SK-N-SH (cell line): ENCODE results near the gene NEURL3.

Experiments used
- CHD2 ChIP-seq: fragments of 150-350 bp; IDR thresholded peaks from 2 replicates; pipeline ENCODE4 v1.6.1; 2018; ENCODE audit warnings: low read length; ENCODE audit not compliant: partially characterized antibody
- EZH2phosphoT487 ChIP-seq: fragments of 200-600 bp; sonication (generic); IDR thresholded peaks from 2 replicates; pipeline ENCODE4 v1.6.1; 2017; ENCODE audit warnings: low read depth, mixed run types, mild to moderate bottlenecking, antibody characterized with exemption, moderate library complexity, borderline replicate concordance
- GABPA ChIP-seq: IDR thresholded peaks from 2 replicates; pipeline ENCODE4 v1.4.0; 2012; ENCODE audit warnings: low read depth, mild to moderate bottlenecking
- GATA2 ChIP-seq: sonication (generic); formaldehyde crosslinking; IDR thresholded peaks from 2 replicates; pipeline ENCODE4 v1.5.0; 2020; ENCODE audit warnings: mild to moderate bottlenecking, missing genetic modification reagents
- MAX ChIP-seq: IDR thresholded peaks from 2 replicates; pipeline ENCODE4 v1.4.0; 2012; ENCODE audit warnings: low read depth
- POLR2AphosphoS5 ChIP-seq: IDR thresholded peaks from 2 replicates; pipeline ENCODE4 v1.6.1; 2012; ENCODE audit warnings: low read depth, low read length
- RAD21 ChIP-seq: IDR thresholded peaks from 2 replicates; pipeline ENCODE4 v1.6.1; 2012; ENCODE audit warnings: mild to moderate bottlenecking, low read length
- RCOR1 ChIP-seq: fragments of 150-350 bp; IDR thresholded peaks from 2 replicates; pipeline ENCODE4 v1.6.1; 2017; ENCODE audit warnings: antibody characterized with exemption, low read length
- REST ChIP-seq: IDR thresholded peaks from 2 replicates; pipeline ENCODE4 v1.6.1; 2012; ENCODE audit warnings: mild to moderate bottlenecking, low read depth, low read length, moderate library complexity
- TAF1 ChIP-seq: IDR thresholded peaks from 2 replicates; pipeline ENCODE4 v1.6.1; 2012; ENCODE audit warnings: low read depth, mild to moderate bottlenecking, low read length, moderate library complexity, borderline replicate concordance
- USF2 ChIP-seq: fragments of 150-350 bp; IDR thresholded peaks from 2 replicates; pipeline ENCODE4 v1.6.1; 2017; ENCODE audit warnings: antibody characterized with exemption, low read length, low read depth, borderline replicate concordance
- TF ChIP-seq, protein P1 (sequence below): fragments of 200-600 bp; sonication (generic); IDR thresholded peaks from 2 replicates; pipeline ENCODE4 v1.6.1; 2017; ENCODE audit warnings: antibody characterized with exemption, mild to moderate bottlenecking, moderate library complexity
- TF ChIP-seq, protein P2 (sequence below): IDR thresholded peaks from 2 replicates; pipeline ENCODE4; 2012

- TF ChIP-seq GABPA, result no peak
- TF ChIP-seq, protein P1, sequence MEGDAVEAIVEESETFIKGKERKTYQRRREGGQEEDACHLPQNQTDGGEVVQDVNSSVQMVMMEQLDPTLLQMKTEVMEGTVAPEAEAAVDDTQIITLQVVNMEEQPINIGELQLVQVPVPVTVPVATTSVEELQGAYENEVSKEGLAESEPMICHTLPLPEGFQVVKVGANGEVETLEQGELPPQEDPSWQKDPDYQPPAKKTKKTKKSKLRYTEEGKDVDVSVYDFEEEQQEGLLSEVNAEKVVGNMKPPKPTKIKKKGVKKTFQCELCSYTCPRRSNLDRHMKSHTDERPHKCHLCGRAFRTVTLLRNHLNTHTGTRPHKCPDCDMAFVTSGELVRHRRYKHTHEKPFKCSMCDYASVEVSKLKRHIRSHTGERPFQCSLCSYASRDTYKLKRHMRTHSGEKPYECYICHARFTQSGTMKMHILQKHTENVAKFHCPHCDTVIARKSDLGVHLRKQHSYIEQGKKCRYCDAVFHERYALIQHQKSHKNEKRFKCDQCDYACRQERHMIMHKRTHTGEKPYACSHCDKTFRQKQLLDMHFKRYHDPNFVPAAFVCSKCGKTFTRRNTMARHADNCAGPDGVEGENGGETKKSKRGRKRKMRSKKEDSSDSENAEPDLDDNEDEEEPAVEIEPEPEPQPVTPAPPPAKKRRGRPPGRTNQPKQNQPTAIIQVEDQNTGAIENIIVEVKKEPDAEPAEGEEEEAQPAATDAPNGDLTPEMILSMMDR, result no peak
- TF ChIP-seq CHD2, result no peak
- no peak for TF ChIP-seq MAX
- no peak for TF ChIP-seq EZH2phosphoT487
- TF ChIP-seq REST, result no peak
- TF ChIP-seq TAF1, result no peak
- TF ChIP-seq USF2, result no peak
- no peak for TF ChIP-seq GATA2 (CRISPR knock-in tag)
- TF ChIP-seq POLR2AphosphoS5, result no peak
- TF ChIP-seq, protein P2, sequence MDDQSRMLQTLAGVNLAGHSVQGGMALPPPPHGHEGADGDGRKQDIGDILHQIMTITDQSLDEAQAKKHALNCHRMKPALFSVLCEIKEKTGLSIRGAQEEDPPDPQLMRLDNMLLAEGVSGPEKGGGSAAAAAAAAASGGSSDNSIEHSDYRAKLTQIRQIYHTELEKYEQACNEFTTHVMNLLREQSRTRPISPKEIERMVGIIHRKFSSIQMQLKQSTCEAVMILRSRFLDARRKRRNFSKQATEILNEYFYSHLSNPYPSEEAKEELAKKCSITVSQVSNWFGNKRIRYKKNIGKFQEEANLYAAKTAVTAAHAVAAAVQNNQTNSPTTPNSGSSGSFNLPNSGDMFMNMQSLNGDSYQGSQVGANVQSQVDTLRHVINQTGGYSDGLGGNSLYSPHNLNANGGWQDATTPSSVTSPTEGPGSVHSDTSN, result no peak
- TF ChIP-seq RAD21, result no peak
- TF ChIP-seq RCOR1, result no peak
Measured at GRCh38 chr2:96512341-96512740, 7.2 kb upstream of the NEURL3 start.
